HG03575 (cell line): ENCODE data around the gene MYO1E.

ENCODE experiments used
- ATAC-seq: cut with Tn5 transposase; IDR thresholded peaks from one replicate; pipeline ENCODE4 v1.9.1; 2021; ENCODE audit not compliant: unreplicated experiment, insufficient number of reproducible peaks, low FRiP score; ENCODE audit errors: extremely low read depth

MYO1E gene

DNA sequence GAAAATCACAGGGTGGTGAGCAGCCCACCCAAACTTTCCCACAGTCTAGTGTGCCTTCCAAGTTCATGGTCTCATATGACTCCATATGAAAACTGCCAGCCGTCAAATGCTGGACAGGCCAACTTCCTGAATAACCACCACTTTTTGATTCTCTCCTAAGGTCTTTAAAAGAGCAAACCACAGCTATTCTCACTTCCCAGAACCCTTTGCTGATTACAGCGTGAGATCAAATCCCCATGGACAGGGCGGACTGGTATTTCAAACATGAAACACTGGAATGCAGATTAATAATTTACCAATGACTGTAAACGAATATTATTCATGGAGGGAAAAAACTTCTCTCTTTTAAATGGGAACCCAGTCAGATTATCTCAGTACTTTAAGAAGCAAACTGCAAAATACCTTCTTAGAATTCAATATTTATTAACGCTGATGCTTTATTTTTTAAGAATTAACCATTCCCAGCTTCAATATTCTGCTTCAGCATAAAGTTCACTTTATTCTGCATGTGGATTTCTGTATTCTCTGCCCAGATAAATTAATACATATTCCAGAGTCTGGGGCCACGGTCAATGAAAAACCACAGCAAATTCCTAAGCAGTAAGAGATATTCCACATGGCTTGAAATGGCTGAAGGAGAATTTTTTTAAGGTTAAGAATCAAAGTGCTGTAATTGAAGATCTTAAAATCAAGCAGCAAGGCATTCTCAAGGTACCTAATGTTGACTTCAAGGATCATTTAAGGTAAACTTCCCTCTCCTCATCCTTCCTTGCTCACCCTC, 42.9 kb downstream of the MYO1E start:
- no peak for ATAC-seq

DNA sequence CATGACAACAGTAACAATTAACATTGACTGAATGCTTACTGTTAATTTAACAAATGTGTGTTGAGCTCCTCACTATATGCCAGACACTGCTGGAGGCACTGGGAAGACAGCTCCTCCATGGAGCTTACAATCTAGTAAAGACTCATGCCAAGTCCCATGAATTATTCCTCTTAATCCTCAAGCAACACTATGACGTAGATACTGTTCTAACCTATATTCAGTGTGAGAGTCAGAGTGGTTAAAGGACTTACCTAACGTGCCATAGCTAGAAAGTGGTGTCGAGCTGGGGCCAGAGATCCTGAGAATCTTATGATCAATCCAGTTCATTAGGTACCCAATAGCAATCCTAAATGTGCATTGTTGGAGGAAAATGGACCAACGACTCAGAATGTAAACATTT, 43.6 kb downstream of the MYO1E start:
- no peak for ATAC-seq

DNA sequence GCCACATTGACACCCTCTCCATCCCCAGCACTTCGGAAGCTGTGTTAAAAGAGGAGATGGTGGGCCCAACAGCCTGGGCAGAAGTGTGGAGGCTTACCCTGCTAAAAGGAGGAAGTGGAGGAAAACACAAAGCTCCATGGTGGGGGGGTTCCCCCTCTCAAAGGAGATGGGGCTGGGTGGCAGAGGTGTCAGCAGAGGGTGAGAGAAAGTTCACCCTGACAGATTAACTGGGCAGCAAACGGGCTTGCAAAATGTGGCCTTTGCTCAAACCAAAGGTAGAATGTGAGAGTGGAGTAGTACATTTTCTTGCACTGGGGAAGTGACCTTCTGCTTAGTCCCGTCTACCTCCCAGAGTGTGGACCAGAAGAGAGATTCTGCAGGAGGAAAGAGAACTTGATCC, 44.7 kb downstream of the MYO1E start:
- ATAC-seq, result no peak

DNA sequence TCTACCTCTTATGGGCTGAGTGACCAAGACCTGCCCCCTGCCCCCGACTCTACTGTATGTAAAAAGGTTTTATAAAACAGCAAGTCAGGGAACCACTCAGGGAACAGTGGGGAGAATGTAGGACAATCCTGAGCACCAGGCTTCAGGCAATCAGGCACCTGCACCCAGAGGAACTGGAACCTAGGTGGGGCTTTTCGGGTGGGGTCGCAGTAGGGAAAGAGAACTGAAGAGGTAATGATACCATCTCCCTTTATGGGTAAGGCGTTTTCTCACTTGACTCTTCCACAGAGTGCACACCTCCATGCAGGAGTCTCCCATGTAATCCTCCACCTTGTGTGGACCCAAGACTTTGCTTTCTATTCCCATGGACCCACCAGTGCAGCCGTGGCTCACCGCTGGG, 45.8 kb downstream of the MYO1E start:
- ATAC-seq, result no peak

DNA sequence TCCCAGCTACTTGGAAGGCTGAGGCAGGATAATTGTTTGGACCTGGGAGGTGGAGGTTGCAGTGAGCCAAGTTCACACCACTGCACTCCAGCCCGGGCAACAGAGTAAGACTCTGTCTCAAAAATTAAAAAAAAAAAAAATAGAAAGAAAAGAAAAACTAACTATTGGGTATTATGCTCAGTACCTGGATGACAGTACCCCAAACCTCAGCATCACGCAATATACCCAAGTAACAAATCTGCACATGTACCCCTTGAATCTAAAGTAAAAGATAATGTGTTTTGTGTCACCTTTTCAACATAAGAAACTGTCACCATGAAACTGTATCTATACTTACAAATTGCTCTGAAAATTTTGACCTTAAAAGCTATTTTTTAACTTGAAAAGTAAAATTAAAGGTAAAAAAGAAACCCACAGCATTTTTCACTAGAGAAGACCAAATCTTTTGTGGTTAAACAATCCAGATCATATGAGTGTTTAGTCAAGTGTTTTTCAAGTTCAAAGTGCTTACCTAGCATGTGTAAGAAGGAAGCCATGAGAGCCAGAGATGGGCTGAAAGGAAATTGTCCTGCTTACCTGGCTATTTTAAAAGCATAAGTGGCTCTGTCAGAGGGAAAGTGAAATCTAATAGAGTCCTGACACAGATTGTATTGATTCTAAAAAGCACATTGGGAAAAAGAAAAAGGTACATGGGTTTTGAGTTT, 50.5 kb downstream of the MYO1E start:
- ATAC-seq, result no peak

DNA sequence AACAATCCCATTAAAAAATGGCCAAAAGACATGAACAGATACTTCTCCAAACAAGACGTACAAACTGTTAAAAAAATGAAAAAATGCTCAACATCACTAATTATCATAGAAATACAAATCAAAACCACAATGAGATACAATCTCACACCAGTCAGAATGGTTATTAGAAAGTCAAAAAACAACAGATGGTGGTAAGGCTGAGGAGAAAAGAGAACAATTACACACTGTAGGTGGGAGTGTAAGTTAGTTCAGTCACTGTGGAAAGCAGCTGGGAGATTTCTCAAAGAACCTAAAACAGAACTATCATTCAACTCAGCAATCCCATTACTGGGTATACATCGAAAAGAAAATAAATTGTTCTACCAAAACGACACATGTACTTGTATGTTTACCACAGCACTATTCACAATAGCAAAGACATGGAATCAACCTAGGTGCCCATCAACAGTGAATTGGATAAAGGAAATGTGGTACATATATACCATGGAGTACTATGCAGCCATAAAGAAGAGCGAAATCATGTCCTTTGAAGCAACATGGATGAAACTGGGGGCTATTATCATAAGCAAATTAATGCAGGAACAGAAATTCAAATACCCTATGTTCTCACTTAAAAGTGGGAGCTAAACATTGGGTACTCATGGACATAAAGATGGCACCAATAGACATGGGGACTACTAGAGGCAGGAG, 51.5 kb downstream of the MYO1E start:
- ATAC-seq, result no peak

DNA sequence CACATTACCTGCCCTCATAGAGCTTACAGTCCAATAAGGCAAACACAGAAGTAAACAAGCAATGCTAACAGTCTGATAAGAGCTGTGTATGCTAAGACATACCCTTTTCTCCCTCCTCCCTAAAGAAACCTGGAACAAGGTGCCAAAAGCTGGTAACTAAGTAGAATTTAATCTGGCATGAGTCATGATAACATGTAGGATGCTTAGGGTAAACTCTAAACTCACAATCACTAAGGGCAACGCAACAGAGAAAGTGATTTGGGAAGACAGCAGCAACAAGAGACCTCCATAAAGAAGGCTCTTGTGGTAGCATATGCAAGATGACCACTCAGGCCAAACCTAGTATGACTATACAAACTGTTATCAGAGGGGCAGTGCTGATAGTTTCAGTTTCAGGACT, 55.5 kb downstream of the MYO1E start:
- ATAC-seq, result no peak

DNA sequence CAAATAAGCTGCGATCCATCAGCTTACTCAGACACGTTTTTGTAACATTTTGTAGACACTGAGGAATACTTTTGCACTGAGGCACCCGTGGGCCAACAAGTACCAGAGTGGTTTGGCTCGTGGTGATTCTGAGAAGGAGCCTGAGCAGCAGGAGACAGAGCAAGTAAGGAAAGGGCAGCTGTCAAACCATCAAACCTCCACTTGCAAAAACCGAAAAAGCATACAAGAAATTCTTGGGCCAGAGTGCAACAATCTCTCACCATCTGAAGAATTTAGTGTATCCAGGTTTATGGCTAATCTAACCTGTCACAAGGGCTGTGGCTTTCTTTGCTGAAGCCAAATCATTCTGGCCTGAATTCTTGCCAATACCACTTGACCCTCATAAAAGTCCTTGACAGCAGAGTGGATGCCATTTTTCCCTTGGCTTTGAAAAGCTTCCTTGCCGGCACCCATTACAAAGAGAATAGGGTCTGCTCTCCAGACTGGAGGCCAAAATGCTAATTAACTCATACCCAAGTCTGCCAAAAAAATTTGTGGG, 56.7 kb downstream of the MYO1E start:
- ATAC-seq, result no peak

DNA sequence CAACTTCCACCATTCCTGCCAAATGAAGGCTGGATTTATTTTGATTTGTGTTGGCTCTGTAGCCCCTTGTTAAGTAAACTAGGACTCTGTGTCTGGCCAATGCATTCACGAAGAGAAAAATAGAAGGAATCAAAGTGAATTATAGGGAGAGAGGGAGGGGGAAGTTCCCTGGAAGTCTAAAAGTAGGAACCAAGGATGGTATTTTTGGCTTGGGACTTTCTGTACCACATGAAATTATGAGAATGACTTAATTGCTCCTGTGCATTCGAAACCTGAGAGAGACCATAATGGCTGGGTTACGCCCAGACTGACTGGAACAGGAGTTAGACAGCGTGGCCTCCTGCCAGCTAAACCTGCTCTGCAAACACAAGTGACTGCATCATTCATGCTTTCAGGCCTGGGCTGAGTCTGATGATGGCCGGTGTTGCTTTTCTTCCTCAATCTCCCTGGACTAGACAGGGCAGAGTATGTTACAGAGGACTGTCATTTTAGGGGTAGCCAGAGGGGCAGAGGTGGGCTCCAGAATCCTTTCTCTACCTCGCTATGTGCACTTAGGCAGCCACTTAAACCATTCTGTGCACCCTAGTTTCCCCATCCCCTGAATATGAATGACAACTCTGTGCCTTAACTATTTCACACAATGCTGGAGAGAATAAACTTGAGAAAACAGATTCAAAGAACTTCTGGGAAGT, 58.9 kb downstream of the MYO1E start:
- ATAC-seq, result no peak

DNA sequence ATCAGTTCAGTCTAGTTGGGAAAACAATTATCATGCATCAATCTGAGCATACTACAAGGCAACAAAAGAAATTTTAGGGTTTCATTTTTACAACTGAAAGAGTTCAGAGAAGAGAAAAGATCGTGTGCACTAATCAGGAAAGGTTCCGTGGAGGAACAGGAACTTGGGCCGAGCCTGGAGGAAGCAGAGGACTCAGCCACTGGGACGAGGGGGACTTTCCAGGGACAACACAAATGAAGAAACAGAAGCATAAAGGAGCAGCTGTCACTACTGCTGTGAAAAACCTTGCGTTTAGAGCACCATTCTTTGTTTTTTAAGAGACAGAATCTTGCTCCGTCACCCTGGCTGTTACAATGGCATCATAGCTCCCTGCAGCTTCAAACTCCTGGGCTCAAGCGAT, 60.5 kb downstream of the MYO1E start:
- no peak for ATAC-seq

DNA sequence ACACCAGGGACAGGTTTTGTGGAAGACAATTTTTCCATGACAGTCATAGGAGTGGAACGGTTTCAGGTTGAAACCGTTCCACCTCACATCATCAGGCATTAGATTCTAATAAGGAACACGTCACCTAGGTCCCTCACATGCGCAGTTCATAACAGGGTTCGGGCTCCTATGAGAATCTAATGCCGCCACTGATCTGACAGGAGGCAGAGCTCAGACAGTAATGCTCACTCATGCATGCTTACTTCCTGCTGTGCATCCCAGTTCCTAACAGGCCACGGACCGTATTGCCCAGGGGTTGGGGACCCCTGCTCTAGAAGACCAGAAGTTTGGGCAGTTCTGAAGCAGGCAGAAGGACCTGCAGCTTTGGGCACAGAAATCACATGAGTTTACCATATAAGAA, 61.5 kb downstream of the MYO1E start:
- ATAC-seq, result no peak

DNA sequence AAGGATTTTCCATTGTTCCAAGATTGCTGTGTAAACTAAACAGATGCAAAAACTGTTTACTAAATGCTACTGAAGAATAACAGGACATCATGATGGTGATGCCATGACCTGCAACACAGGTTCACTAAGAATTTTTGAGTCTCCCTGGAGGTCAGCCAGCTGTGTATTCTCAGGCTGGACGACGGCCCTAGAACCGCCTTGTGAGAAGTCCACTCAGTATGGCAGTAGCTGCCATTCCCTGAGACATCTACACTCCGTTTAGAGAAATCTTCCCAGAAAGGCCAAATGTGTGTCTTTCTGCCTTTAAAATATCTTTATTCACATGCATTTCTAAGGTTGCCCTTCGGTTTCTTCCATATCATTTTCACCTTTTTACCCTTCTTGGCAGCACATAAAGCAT, 63.3 kb downstream of the MYO1E start:
- no peak for ATAC-seq

DNA sequence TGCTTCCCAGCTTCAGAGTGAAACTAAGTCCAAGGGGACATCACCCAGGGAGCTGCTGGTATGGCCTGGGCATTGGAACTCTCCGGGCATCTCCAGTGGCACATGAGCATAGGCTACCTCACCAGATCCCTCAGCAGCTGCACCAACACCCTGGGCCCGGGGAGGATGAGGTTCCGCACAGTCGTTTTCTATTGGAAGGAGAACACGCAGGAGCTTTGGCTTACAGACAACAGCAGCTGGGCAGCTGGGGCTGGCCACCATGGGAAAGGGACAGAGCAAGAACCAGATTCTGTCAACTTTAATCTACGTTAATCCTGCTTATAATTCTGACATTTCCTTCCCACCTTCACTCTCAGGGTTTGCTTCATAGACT, 65.5 kb downstream of the MYO1E start:
- no peak for ATAC-seq

DNA sequence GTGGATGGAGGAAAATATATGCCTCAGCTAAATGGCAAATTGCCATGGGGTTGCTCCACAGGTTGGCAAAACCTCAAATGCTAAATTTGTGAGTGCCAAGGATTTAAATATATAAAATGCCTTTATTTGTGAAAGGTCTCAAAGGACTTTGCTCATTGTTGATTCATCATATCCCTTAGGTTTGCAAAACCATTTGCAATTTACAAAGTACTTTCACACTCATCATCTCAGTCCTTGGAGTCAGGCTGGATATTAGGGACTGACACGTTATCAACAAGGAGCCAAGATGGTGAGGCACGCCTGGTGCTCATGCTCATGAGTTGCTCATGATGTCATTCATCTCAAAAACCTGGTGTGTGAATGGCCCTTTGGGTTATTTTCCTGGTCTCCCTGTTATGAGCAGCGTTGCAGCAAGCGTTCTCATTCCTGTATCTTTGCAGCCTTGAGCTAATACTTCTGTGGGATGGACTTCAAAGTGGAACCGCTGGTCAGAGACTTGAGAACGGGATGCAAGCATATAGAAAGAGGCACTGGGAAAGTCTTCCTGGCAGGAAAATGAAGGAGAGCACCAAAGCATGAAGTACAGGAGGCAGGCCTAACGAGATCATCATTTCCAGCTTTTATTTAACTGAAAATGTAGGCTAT, 66.0 kb downstream of the MYO1E start:
- ATAC-seq, result no peak

DNA sequence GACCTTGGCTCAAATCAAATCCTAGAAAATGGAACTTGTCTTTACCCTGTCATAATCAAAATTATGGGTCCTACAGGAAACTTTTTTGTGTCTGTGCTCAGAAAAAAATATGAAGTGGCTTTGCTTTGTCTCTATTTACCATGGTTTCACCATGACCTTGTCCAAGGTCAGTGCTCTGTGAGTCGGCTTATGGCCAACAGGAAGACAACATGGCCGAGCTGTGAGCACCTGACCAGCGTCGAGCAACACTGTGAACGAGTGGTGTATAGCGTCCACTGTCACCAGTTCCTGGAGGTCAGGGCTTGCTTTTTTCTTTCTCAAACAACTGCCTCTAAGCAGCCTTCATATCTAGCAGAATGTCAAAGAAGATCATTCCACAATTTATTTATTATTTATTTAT, 67.9 kb downstream of the MYO1E start:
- ATAC-seq, result no peak

DNA sequence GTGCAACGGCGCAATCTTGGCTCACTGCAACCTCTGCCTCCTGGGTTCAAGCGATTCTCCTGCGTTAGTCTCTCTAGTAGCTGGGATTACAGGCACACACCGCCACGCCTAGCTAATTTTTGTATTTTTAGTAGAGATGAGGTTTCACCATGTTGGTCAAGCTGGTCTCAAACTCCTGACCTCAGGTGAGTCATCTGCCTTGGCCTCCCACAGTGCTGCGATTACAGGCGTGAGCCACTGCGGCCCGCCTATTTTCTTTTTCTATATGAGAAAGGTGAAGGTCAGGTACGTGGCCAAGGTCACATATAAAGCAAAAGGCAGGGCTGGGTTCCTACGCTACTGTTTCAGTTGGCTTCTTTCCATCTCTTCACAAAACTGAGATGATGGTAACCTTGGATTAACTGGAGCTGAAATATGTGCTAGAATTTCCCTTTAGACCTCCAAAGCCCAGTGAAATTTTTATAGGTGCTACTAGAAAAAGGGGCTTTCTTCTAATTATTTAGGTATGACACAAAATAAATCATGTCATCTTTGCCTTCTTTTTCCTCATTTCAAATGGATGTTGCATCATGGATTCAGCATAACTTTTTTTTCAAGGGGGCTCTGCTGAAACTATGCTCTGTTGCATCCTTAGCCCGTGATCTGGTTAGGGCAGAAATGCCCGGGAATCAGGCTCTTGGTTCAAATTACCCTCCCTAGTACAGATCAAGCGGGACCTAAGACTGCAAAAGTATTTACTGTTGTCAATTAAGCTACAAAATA, 68.5 kb downstream of the MYO1E start:
- no peak for ATAC-seq

DNA sequence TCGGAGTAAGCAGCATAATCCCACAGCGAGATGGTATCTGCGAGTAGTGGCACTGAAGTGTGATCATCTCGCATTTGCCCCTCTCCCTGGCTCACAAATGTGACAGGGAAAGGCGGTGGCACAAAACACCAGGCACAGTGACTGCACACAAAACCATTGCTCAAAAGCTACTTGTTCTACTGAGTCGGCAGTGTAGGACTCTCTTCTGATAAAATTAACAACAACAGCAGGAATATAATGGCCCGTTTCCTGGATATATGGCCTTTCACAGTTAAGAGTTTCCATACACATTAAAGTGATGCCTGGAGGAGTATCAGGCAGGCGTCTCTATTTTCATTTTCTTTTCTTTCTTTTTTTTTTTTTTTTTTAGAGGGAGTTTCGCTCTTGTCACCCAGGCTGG, 69.0 kb downstream of the MYO1E start:
- no peak for ATAC-seq

DNA sequence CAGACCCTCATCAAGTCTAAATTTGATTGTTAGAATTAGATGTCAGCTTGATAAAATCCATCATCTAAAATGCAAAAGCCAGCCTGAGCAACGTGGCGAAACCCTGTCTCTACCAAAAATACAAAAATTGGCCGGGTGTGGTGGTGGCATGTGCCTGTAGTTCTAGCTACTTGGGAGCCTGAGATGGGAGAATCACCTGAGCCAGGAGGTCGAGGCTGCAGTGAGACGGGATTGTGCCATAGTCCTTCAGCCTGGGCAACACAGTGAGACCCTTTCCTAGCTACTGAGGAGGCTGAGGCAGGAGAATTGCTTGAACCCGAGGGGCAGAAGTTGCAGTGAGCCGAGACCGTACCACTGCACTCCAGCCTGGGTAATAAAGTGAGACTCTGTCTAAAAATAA, 69.5 kb downstream of the MYO1E start:
- ATAC-seq, result no peak
